HG02610 (cell line): ENCODE results near the gene CEP72.
"Not testable (repeated sequence)": the region's sequence is repeated elsewhere in the genome, so short reads cannot be mapped to it uniquely, and the experiment has no call there.

Experiments
- ATAC-seq: cut with Tn5 transposase; IDR thresholded peaks from one replicate; pipeline ENCODE4 v1.9.1; 2021; ENCODE audit warnings: mild to moderate bottlenecking, moderate library complexity; ENCODE audit not compliant: unreplicated experiment

CEP72 gene, protein sequence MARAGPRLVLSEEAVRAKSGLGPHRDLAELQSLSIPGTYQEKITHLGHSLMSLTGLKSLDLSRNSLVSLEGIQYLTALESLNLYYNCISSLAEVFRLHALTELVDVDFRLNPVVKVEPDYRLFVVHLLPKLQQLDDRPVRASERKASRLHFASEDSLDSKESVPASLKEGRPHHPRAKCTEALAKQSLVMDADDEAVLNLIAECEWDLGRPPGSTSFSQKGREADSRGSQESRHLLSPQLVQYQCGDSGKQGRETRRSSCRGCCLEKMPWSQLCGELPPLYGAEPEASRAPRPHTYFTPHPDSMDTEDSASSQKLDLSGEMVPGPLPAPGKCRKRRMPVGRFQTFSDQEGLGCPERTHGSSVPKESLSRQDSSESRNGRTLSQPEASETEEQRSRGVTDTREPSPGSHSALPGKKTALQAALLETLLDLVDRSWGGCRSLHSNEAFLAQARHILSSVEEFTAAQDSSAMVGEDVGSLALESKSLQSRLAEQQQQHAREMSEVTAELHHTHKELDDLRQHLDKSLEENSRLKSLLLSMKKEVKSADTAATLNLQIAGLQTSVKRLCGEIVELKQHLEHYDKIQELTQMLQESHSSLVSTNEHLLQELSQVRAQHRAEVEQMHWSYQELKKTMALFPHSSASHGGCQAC

GRCh38 chr5:611731-612486 is at the start of gene CEP72:
Gene CEP72, plus strand, starts transcription at chr5:612340. Its CDS starts 22 bp downstream, at chr5:612362.
- peak; percentile 86 for ATAC-seq

- ATAC-seq: no peak
Measured at GRCh38 chr5:565782-566440, 46.2 kb upstream of the CEP72 start.

- no peak for ATAC-seq
Measured at GRCh38 chr5:566636-567309, 45.4 kb upstream of the CEP72 start.

DNA sequence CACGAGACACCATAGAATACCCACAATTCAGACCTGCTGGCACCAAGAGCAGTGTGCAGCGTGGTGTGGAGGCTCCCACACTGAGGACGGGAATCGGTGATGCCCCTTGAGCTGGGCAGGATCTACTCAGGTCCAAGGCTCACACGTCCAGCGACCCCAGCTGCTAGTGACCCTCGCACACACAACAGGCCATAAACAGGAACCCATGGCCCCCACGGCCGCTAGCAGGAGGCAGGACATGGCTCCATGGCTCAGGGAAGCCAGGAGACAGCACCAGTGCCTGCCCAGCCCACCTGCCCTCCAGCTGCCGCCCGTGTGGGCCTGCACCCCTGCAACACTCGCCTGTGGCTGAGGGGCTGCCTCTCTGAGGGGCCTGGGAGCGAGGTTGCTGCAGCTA is 44.5 kb upstream of the CEP72 start:
- no peak for ATAC-seq

DNA sequence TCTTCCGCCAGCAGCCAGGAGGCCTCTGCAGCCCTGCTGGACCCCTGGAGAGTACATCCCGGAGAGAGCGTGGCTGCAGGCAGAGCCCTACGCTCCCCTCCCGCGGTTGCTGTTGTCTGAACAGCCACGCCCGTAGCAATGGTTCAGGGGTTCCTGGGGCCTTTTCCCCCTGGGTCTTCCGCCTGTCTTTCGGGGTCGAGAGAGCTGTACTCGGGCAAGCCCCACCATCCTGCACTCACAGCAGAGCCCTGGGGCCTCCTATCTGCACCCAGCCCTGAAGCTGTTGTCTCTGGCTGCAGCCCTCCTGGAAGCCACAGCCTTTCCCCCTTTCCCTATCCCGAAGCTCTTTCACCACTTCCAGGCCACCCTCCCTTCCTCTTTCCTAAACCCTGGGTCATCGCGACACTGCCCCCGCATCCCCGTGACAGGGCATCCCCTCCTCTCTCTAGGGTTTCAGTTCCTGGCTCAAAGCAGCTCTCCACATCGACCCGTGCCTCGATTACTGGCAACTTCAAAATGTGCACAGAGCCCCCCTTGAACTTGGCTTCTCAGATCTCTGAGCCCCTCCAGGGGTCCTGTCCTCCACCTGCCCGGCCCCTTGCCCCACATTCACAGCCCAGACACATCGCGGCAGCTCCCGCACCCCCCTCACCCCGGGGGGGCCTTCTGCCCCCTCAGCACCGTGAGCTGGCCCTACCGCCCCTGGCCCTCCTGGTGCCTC is 43.9 kb upstream of the CEP72 start:
- no peak for ATAC-seq

- no peak for ATAC-seq
Measured at GRCh38 chr5:568809-569208, 43.3 kb upstream of the CEP72 start.

DNA sequence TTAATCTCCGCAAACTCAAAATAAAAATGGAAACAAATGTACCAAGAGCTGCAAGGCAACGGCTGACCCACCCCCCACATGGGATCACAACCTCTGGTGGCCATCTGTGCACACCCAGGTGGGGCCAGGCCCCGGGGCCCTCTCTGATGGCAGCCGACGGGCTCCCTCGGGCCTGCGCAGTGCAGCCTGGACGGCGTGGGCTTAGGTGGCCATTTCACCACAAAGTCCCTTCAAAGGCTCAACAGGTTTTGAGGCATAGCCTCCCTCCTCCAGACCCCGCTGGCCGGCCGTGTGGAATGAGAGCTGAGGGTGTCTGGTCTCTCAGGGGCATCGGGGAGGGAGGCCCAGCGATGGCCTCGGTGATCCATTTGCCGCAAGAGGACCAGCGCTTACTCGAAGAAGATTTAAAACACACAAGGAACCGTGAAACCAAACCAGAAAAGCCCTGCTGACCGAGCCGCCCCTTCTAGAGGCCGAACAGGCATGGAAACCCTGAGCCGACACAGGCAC is 42.7 kb upstream of the CEP72 start:
- no peak for ATAC-seq

DNA sequence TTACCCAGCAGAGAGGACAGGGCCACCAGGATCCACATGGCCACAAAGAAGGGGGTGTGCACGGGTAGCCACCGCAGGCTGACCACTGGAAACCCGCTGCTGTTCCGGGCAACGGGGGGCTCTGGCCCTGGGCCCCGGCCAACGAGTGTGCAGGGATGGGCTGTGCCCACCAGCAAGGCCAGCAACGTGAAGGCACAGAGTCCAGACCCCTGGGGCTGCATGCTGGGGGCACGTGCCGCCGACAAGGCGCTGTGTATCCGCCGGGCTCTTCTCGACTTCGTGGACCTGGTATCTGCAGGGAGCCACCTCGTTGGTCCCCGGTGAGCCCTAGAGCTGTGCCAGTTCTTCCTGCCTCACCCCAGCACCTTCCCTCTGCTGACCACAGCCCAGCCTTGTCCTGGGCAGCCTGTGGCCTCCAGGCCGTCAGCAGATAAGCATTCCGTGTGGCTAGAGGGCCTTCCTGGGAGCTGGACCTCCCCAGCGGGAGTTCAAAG is 42.2 kb upstream of the CEP72 start:
- ATAC-seq: no peak

DNA sequence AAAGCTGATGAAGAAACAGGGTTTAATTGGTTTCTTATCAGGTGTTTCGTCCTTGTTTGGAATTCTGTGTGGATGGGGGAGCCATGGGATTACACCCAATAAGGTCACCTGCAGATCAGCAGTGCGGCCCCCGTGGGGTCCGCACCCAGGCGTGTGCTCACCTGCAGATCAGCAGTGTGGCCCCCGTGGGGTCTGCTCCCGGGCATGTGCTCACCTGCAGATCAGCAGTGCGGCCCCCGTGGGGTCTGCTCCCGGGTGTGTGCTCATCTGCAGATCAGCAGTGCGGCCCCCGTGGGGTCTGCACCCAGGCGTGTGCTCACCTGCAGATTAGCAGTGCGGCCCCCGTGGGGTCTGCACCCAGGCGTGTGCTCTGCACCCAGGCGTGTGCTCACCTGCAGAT is 41.7 kb upstream of the CEP72 start:
- ATAC-seq: no peak

- no peak for ATAC-seq
Measured at GRCh38 chr5:570886-571285, 41.3 kb upstream of the CEP72 start.

DNA sequence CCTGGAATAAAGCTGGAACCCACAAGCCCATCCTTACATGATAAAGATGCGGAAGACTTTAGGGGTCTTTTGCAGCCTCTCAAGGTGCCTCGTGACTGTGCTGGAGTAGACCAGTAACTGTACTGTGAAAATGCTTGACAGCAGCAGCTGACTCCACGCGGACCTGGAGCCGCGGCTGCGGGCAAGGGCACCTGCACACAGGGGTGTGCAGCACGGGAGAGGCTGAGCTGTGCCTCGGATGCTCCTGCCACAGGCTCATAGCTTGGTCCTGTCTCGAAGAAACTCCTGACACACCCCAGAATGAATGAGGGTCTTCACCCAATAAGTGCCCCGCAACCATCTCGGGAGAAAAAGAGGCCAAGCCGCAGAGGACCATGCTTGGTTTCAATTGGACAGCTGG is 40.3 kb upstream of the CEP72 start:
- no peak for ATAC-seq

- no peak for ATAC-seq
Measured at GRCh38 chr5:572398-573019, 39.6 kb upstream of the CEP72 start.

- no peak for ATAC-seq
Measured at GRCh38 chr5:573206-573605, 38.9 kb upstream of the CEP72 start.

GRCh38 chr5:573976-574375 is 38.2 kb upstream of the CEP72 start:
- ATAC-seq: no peak

- no peak for ATAC-seq
Measured at GRCh38 chr5:574906-575305, 37.2 kb upstream of the CEP72 start.

- ATAC-seq: no peak
Measured at GRCh38 chr5:575636-576035, 36.5 kb upstream of the CEP72 start.

DNA sequence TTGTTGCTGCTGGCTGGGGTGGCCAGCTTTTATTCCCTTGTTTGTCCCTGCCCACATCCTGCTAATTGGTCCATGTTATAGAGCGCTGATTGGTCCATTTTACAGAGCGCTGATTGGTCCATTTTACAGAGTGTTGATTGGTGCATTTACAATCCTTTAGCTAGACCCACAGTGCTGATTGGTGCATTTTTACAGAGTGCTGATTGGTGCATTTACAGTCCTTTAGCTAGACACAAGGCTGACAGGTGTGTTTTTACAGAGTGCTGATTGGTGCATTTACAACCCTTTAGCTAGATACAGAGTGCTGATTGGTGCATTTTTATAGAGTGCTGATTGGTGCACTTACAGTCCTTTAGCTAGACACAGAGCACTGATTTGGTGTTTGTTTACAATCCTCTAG is 34.9 kb upstream of the CEP72 start:
- ATAC-seq: not testable (repeated sequence)

GRCh38 chr5:577800-578199 is 34.3 kb upstream of the CEP72 start:
- no peak for ATAC-seq

GRCh38 chr5:579211-579610 is 32.9 kb upstream of the CEP72 start:
- no peak for ATAC-seq
